HUES6 (cell line): ENCODE results near the gene DNAL4.

Experiments used
- H3K27ac ChIP-seq: 2 replicates; pipeline ENCODE4 v1.7.0; 2013; ENCODE audit warnings: low read depth, mild to moderate bottlenecking, low read length, inconsistent platforms
- H3K27me3 ChIP-seq: 2 replicates; pipeline ENCODE4 v1.6.1; 2013; ENCODE audit warnings: low read length; ENCODE audit not compliant: control insufficient read depth, insufficient read depth
- H3K36me3 ChIP-seq: 2 replicates; pipeline ENCODE4 v1.6.1; 2013; ENCODE audit warnings: low read length; ENCODE audit not compliant: control insufficient read depth, insufficient read depth
- H3K4me1 ChIP-seq: 2 replicates; pipeline ENCODE4 v1.6.1; 2013; ENCODE audit warnings: low read length; ENCODE audit not compliant: control insufficient read depth, insufficient read depth
- H3K4me3 ChIP-seq: 2 replicates; pipeline ENCODE4 v1.5.1; 2013; ENCODE audit warnings: low read depth, low read length
- H3K9ac ChIP-seq: one replicate; pipeline ENCODE4 v1.6.1; 2013; ENCODE audit warnings: mild to moderate bottlenecking, low read length
- H3K9me3 ChIP-seq: 2 replicates; pipeline ENCODE4 v1.6.1; 2013; ENCODE audit warnings: low read depth, low read length; ENCODE audit not compliant: control insufficient read depth, insufficient read depth

The DNAL4 gene

GRCh38 chr22:38750104-38750503 is 43.8 kb downstream of the DNAL4 start:
- H3K4me3 ChIP-seq: no peak overlapping the region
- H3K9ac ChIP-seq: no peak overlapping the region
- H3K36me3 ChIP-seq: peaks cover 36% of the 10 kb centered on the region
- no peaks in the 10 kb centered on the region for H3K27me3 ChIP-seq
- H3K9me3 ChIP-seq: no peaks in the 10 kb centered on the region
- H3K4me1 ChIP-seq: peaks cover 11% of the 10 kb centered on the region
- H3K27ac ChIP-seq: no peak overlapping the region

- H3K27me3 ChIP-seq: no peaks in the 10 kb centered on the region
- no peak overlapping the region for H3K9ac ChIP-seq
- no peak overlapping the region for H3K27ac ChIP-seq
- H3K4me1 ChIP-seq: no peaks in the 10 kb centered on the region
- H3K4me3 ChIP-seq: no peak overlapping the region
- H3K36me3 ChIP-seq: peaks cover 42% of the 10 kb centered on the region
- H3K9me3 ChIP-seq: no peaks in the 10 kb centered on the region
These were observed 45.3 kb downstream of the DNAL4 start for GRCh38 chr22:38748487-38749136.

- H3K9ac ChIP-seq: no peak overlapping the region
- no peaks in the 10 kb centered on the region for H3K9me3 ChIP-seq
- H3K36me3 ChIP-seq: peaks cover 55% of the 10 kb centered on the region
- no peak overlapping the region for H3K4me3 ChIP-seq
- H3K27me3 ChIP-seq: no peaks in the 10 kb centered on the region
- no peak overlapping the region for H3K27ac ChIP-seq
- no peaks in the 10 kb centered on the region for H3K4me1 ChIP-seq
These were observed 48.1 kb downstream of the DNAL4 start for GRCh38 chr22:38745676-38746460.

GRCh38 chr22:38744981-38745380 is 49.0 kb downstream of the DNAL4 start:
- no peak overlapping the region for H3K9ac ChIP-seq
- no peaks in the 10 kb centered on the region for H3K27me3 ChIP-seq
- H3K36me3 ChIP-seq: peaks cover 55% of the 10 kb centered on the region
- H3K9me3 ChIP-seq: no peaks in the 10 kb centered on the region
- no peak overlapping the region for H3K4me3 ChIP-seq
- H3K27ac ChIP-seq: no peak overlapping the region
- H3K4me1 ChIP-seq: no peaks in the 10 kb centered on the region

GRCh38 chr22:38742176-38742942 is 51.6 kb downstream of the DNAL4 start:
- H3K9me3 ChIP-seq: no peaks in the 10 kb centered on the region
- H3K27me3 ChIP-seq: no peaks in the 10 kb centered on the region
- no peaks in the 10 kb centered on the region for H3K4me1 ChIP-seq
- H3K4me3 ChIP-seq: no peak overlapping the region
- H3K9ac ChIP-seq: no peak overlapping the region
- no peak overlapping the region for H3K27ac ChIP-seq
- H3K36me3 ChIP-seq: peaks cover 73% of the 10 kb centered on the region

- H3K36me3 ChIP-seq: peaks cover 81% of the 10 kb centered on the region
- H3K4me1 ChIP-seq: no peaks in the 10 kb centered on the region
- no peak overlapping the region for H3K4me3 ChIP-seq
- no peaks in the 10 kb centered on the region for H3K27me3 ChIP-seq
- H3K9ac ChIP-seq: no peak overlapping the region
- H3K27ac ChIP-seq: no peak overlapping the region
- no peaks in the 10 kb centered on the region for H3K9me3 ChIP-seq
These were observed 52.4 kb downstream of the DNAL4 start for GRCh38 chr22:38741576-38741975.

- H3K27me3 ChIP-seq: no peaks in the 10 kb centered on the region
- peaks cover 82% of the 10 kb centered on the region for H3K36me3 ChIP-seq
- H3K9ac ChIP-seq: no peak overlapping the region
- H3K4me3 ChIP-seq: no peak overlapping the region
- no peaks in the 10 kb centered on the region for H3K9me3 ChIP-seq
- no peaks in the 10 kb centered on the region for H3K4me1 ChIP-seq
- H3K27ac ChIP-seq: no peak overlapping the region
These were observed 52.8 kb downstream of the DNAL4 start for GRCh38 chr22:38741166-38741565.

GRCh38 chr22:38740754-38741153 is 53.2 kb downstream of the DNAL4 start:
- no peaks in the 10 kb centered on the region for H3K9me3 ChIP-seq
- no peaks in the 10 kb centered on the region for H3K27me3 ChIP-seq
- H3K27ac ChIP-seq: no peak overlapping the region
- peaks cover 84% of the 10 kb centered on the region for H3K36me3 ChIP-seq
- H3K4me3 ChIP-seq: no peak overlapping the region
- H3K9ac ChIP-seq: no peak overlapping the region
- no peaks in the 10 kb centered on the region for H3K4me1 ChIP-seq

GRCh38 chr22:38740116-38740723 is 53.7 kb downstream of the DNAL4 start:
- no peaks in the 10 kb centered on the region for H3K9me3 ChIP-seq
- no peak overlapping the region for H3K4me3 ChIP-seq
- H3K27me3 ChIP-seq: no peaks in the 10 kb centered on the region
- peaks cover 83% of the 10 kb centered on the region for H3K36me3 ChIP-seq
- H3K4me1 ChIP-seq: no peaks in the 10 kb centered on the region
- no peak overlapping the region for H3K9ac ChIP-seq
- no peak overlapping the region for H3K27ac ChIP-seq

- Histone ChIP-seq H3K4me1 (no peaks in the 10 kb centered on the region), H3K27me3 (no peaks in the 10 kb centered on the region), H3K36me3 (peaks cover 81% of the 10 kb centered on the region), H3K4me3 (no peak overlapping the region), H3K9me3 (no peaks in the 10 kb centered on the region), H3K9ac (no peak overlapping the region), H3K27ac (no peak overlapping the region)
These were observed 54.5 kb downstream of the DNAL4 start for GRCh38 chr22:38739300-38740055.
